ENCODE measurements around the gene TMEM200A. TPM values are rescaled to one million over a fixed set of nuclear protein-coding genes. Genes with fewer than 3 reads are reported as not detected.

The TMEM200A gene
- polyA plus RNA-seq, 1 of the 3 experiments (the other 2 are of a cell fraction): 32.6 TPM

DNA sequence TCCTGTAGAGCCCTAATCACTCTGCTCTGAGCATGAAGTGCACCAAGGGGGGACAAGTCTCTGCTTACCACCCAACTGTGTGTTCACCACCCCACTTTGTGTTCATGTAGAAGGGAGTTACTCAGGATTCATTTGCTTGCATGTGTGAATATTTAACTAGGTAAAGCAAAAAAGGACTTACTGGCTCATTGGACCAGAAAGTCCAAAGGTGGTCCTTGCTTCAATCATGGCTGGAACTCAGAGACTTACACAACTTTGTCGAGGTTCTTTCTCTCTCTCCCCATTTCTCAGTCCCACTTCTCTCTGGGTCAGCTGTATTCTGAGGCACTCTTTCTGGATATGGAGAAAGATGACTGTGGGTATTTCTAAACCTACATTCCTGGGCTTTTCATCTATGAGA lies 4.0 kb downstream of the TMEM200A start:
- Histone ChIP-seq H3K79me2 (ENCODE audit: insufficient read depth) (peaks cover 90% of the 10 kb centered on the region), H3K27me3 (ENCODE audit: insufficient read depth) (no peaks in the 10 kb centered on the region), H3K4me3 (ENCODE audit: low read depth in 2 of 2, low read length in 1 of 2) (peak overlapping the region in 1 of 2 experiments; percentile 81; a peak in 1 of 4 replicates), H3F3A (replicated peaks; ENCODE audit: insufficient read depth) (peaks cover 4% of the 10 kb centered on the region), H4K20me1 (ENCODE audit: insufficient read depth) (peaks cover 39% of the 10 kb centered on the region), H3K27ac (ENCODE audit: low read depth in 2 of 2, low read length in 1 of 2) (no peak overlapping the region), H3K4me1 (ENCODE audit: control insufficient read depth in 1 of 2, insufficient read depth in 2 of 2, low read depth in 1 of 2, low read length in 1 of 2) (peaks cover 0 to 13% of the 10 kb centered on the region in 2 experiments; a peak in 2 of 4 replicates), H3K9me2 (no peaks in the 10 kb centered on the region), H3K4me2 (peak overlapping the region; percentile 87), H3K9ac (no peak overlapping the region), H2AFZ (ENCODE audit: low read depth) (no peak overlapping the region), H3K9me3 (no peaks in the 10 kb centered on the region), H3K36me3 (replicated peaks in 1 of 2; ENCODE audit: control insufficient read depth in 1 of 2, insufficient read depth in 2 of 2, low read length in 1 of 2) (peaks cover 0 to 26% of the 10 kb centered on the region in 2 experiments)
- TF ChIP-seq MEF2A (IDR thresholded peaks at IDR 0.05; ENCODE audit: borderline replicate concordance, low read depth): no peak
- ChIA-PET CTCF (no interaction called here), POLR2A (no interaction called here)
- DNase-seq: no peak
- 27% methylated on average over 1 of the region's 1 CpG for WGBS (ENCODE audit: low lambda C conversion rate)

DNA sequence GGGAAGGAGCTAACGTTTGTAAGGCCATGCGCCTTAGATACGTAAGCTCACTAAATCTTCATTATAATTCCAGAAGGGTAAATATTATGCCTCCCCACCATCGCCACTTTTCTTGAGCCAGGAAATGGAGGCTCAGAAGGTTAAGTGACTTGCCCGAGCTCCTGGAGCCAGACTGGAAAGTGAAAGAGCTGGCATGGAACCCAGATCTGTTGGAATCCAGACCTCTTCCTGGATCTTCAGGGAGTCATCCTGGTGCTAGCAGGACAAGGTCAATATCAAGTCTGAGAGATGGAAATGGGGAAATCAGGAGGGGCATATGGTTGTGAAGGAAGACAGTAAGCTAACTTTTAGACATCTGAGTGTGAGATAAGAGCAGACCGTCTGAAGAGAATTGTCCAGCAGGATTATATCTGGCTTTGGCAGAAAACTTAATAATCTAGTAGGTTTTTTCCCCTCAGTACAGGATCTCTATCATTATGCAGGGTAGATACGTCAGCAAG lies 6.2 kb downstream of the TMEM200A start:
- H2AFZ ChIP-seq (ENCODE audit: low read depth): no peak overlapping the region
- H3K9me2 ChIP-seq: no peaks in the 10 kb centered on the region
- POLR2A ChIA-PET: no interaction called here
- H3K36me3 ChIP-seq (replicated peaks in 1 of 2; ENCODE audit: control insufficient read depth in 1 of 2, insufficient read depth in 2 of 2, low read length in 1 of 2): peaks cover 0 to 43% of the 10 kb centered on the region in 2 experiments
- no peaks in the 10 kb centered on the region for H3K27me3 ChIP-seq (ENCODE audit: insufficient read depth)
- no peak overlapping the region for H3K9ac ChIP-seq
- H3F3A ChIP-seq (replicated peaks; ENCODE audit: insufficient read depth): peaks cover 9% of the 10 kb centered on the region
- H3K9me3 ChIP-seq: no peaks in the 10 kb centered on the region
- H3K4me3 ChIP-seq (ENCODE audit: low read depth in 2 of 2, low read length in 1 of 2): no peak overlapping the region
- peaks cover 0 to 18% of the 10 kb centered on the region in 2 experiments; a peak in 2 of 4 replicates for H3K4me1 ChIP-seq (ENCODE audit: control insufficient read depth in 1 of 2, insufficient read depth in 2 of 2, low read depth in 1 of 2, low read length in 1 of 2)
- H4K20me1 ChIP-seq (ENCODE audit: insufficient read depth): peaks cover 42% of the 10 kb centered on the region
- peak overlapping the region in 1 of 2 experiments; percentile 46; a peak in 2 of 4 replicates for H3K27ac ChIP-seq (ENCODE audit: low read depth in 2 of 2, low read length in 1 of 2)
- WGBS (ENCODE audit: low lambda C conversion rate): 43% methylated on average over 7 of the region's 7 CpGs
- TF ChIP-seq NFIC (IDR thresholded peaks at IDR 0.05; ENCODE audit: borderline replicate concordance): peak; percentile 31; the same call in 1 of the 2 replicates
- TF ChIP-seq SIN3A (IDR thresholded peaks at IDR 0.05; ENCODE audit: borderline replicate concordance, low read depth, low read length): no peak
- no peak for TF ChIP-seq RCOR1 (IDR thresholded peaks at IDR 0.05; ENCODE audit: low read length)
- TF ChIP-seq FOXM1 (IDR thresholded peaks at IDR 0.05; ENCODE audit: low read depth): no peak
- no peak; a peak in 1 of 4 replicates for TF ChIP-seq EP300 (IDR thresholded peaks at IDR 0.05; ENCODE audit: borderline replicate concordance in 1 of 2, low read depth in 1 of 2, low read length in 1 of 2)
- H3K4me2 ChIP-seq: peak overlapping the region; percentile 59
- CTCF ChIA-PET: no interaction called here
- DNase-seq: no peak
- peaks cover 100% of the 10 kb centered on the region for H3K79me2 ChIP-seq (ENCODE audit: insufficient read depth)

DNA sequence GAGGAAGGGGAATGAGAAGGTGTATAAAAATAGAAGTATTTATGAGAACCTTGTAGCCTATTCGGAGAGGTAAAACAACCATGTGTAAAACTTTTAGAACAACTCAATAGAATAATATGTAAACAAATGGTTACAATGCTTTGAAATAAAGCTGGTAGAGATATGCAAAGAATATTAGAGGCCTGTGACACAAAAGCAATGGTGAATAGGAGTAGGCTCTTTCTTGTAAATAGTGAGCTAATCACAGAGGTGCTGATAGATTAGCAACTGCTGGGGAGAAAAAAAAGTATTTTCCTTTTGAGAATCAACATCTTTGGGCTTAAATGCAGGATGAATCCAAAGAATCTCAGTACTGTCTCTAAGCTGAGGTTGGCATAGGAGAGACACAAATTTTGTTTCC lies 7.0 kb downstream of the TMEM200A start:
- H3K4me1 ChIP-seq (ENCODE audit: control insufficient read depth in 1 of 2, insufficient read depth in 2 of 2, low read depth in 1 of 2, low read length in 1 of 2): peaks cover 0 to 21% of the 10 kb centered on the region in 2 experiments; a peak in 2 of 4 replicates
- no peak for DNase-seq
- H3K27ac ChIP-seq (ENCODE audit: low read depth in 2 of 2, low read length in 1 of 2): peak overlapping the region in 1 of 2 experiments; percentile 46; a peak in 1 of 4 replicates
- no peak overlapping the region for H3K4me3 ChIP-seq (ENCODE audit: low read depth in 2 of 2, low read length in 1 of 2)
- POLR2A ChIA-PET: no interaction called here
- peaks cover 100% of the 10 kb centered on the region for H3K79me2 ChIP-seq (ENCODE audit: insufficient read depth)
- H3K36me3 ChIP-seq (replicated peaks in 1 of 2; ENCODE audit: control insufficient read depth in 1 of 2, insufficient read depth in 2 of 2, low read length in 1 of 2): peaks cover 0 to 45% of the 10 kb centered on the region in 2 experiments
- CTCF ChIA-PET: no interaction called here
- no peaks in the 10 kb centered on the region for H3K9me3 ChIP-seq
- H4K20me1 ChIP-seq (ENCODE audit: insufficient read depth): peaks cover 48% of the 10 kb centered on the region
- H3F3A ChIP-seq (replicated peaks; ENCODE audit: insufficient read depth): peaks cover 9% of the 10 kb centered on the region
- no peak overlapping the region for H2AFZ ChIP-seq (ENCODE audit: low read depth)
- H3K9ac ChIP-seq: no peak overlapping the region
- no peaks in the 10 kb centered on the region for H3K9me2 ChIP-seq
- peak overlapping the region; percentile 59; the same call in 1 of the 2 replicates for H3K4me2 ChIP-seq
- 71% methylated on average over 1 of the region's 1 CpG for WGBS (ENCODE audit: low lambda C conversion rate)
- no peaks in the 10 kb centered on the region for H3K27me3 ChIP-seq (ENCODE audit: insufficient read depth)
- TF ChIP-seq YY1 (IDR thresholded peaks at IDR 0.05; ENCODE audit: low read depth) (no peak), CHD2 (IDR thresholded peaks at IDR 0.05; ENCODE audit: low read length, partially characterized antibody) (no peak), ELF1 (IDR thresholded peaks at IDR 0.05) (no peak), SIN3A (IDR thresholded peaks at IDR 0.05; ENCODE audit: borderline replicate concordance, low read depth, low read length) (no peak), MEF2A (IDR thresholded peaks at IDR 0.05; ENCODE audit: borderline replicate concordance, low read depth) (no peak), EZH2phosphoT487 (IDR thresholded peaks at IDR 0.05; ENCODE audit: borderline replicate concordance, low read depth) (no peak), RCOR1 (IDR thresholded peaks at IDR 0.05; ENCODE audit: low read length) (no peak), RFX5 (IDR thresholded peaks at IDR 0.05; ENCODE audit: low read length) (no peak), NRF1 (IDR thresholded peaks at IDR 0.05; ENCODE audit: low read depth, low read length) (no peak), RAD21 (IDR thresholded peaks at IDR 0.05; ENCODE audit: low read length) (no peak), NFIC (IDR thresholded peaks at IDR 0.05; ENCODE audit: borderline replicate concordance) (no peak), RXRA (IDR thresholded peaks at IDR 0.05; ENCODE audit: borderline replicate concordance, low read depth) (no peak), POLR2AphosphoS5 (IDR thresholded peaks at IDR 0.05; ENCODE audit: low read depth, low read length) (no peak), TAF1 (IDR thresholded peaks at IDR 0.05; ENCODE audit: borderline replicate concordance, low read depth, low read length) (no peak)
- TF ChIP-seq, protein P1, sequence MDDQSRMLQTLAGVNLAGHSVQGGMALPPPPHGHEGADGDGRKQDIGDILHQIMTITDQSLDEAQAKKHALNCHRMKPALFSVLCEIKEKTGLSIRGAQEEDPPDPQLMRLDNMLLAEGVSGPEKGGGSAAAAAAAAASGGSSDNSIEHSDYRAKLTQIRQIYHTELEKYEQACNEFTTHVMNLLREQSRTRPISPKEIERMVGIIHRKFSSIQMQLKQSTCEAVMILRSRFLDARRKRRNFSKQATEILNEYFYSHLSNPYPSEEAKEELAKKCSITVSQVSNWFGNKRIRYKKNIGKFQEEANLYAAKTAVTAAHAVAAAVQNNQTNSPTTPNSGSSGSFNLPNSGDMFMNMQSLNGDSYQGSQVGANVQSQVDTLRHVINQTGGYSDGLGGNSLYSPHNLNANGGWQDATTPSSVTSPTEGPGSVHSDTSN (IDR thresholded peaks at IDR 0.05): no peak
- TF ChIP-seq, protein P2, sequence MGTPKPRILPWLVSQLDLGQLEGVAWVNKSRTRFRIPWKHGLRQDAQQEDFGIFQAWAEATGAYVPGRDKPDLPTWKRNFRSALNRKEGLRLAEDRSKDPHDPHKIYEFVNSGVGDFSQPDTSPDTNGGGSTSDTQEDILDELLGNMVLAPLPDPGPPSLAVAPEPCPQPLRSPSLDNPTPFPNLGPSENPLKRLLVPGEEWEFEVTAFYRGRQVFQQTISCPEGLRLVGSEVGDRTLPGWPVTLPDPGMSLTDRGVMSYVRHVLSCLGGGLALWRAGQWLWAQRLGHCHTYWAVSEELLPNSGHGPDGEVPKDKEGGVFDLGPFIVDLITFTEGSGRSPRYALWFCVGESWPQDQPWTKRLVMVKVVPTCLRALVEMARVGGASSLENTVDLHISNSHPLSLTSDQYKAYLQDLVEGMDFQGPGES (IDR thresholded peaks at IDR 0.05; ENCODE audit: low read depth, low read length): no peak
- TF ChIP-seq, protein P3, sequence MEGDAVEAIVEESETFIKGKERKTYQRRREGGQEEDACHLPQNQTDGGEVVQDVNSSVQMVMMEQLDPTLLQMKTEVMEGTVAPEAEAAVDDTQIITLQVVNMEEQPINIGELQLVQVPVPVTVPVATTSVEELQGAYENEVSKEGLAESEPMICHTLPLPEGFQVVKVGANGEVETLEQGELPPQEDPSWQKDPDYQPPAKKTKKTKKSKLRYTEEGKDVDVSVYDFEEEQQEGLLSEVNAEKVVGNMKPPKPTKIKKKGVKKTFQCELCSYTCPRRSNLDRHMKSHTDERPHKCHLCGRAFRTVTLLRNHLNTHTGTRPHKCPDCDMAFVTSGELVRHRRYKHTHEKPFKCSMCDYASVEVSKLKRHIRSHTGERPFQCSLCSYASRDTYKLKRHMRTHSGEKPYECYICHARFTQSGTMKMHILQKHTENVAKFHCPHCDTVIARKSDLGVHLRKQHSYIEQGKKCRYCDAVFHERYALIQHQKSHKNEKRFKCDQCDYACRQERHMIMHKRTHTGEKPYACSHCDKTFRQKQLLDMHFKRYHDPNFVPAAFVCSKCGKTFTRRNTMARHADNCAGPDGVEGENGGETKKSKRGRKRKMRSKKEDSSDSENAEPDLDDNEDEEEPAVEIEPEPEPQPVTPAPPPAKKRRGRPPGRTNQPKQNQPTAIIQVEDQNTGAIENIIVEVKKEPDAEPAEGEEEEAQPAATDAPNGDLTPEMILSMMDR (IDR thresholded peaks at IDR 0.05): no peak
